Mesendoderm (in vitro differentiated cells): ENCODE measurements around the gene PHOSPHO2.

Source experiments
- DNase-seq: peaks from one replicate; pipeline ENCODE4 v3.0.0; 2013
- H2AK5ac ChIP-seq: 2 replicates; pipeline ENCODE4 v1.6.1; 2013; ENCODE audit warnings: low read length, inconsistent platforms
- H2BK120ac ChIP-seq: 2 replicates; pipeline ENCODE4 v1.6.1; 2013; ENCODE audit warnings: low read depth, mild to moderate bottlenecking, low read length, moderate library complexity, mixed read lengths
- H2BK15ac ChIP-seq: replicated peaks from 2 replicates; pipeline ENCODE4 v1.6.1; 2013; ENCODE audit warnings: low read depth, mild to moderate bottlenecking, moderate library complexity
- H2BK5ac ChIP-seq: 2 replicates; pipeline ENCODE4 v1.6.1; 2013; ENCODE audit warnings: low read length, inconsistent platforms
- H3K18ac ChIP-seq: 2 replicates; pipeline ENCODE4 v1.6.1; 2013; ENCODE audit warnings: mild to moderate bottlenecking, low read length, mixed read lengths
- H3K23ac ChIP-seq: one replicate; pipeline ENCODE4 v1.6.1; 2013; ENCODE audit warnings: low read length
- H3K27ac ChIP-seq: 2 replicates; pipeline ENCODE4 v1.5.1; 2013; ENCODE audit warnings: low read depth, mild to moderate bottlenecking, inconsistent platforms, low read length, moderate library complexity
- H3K27me3 ChIP-seq: 2 replicates; pipeline ENCODE4 v1.6.1; 2013; ENCODE audit warnings: low read length, control low read depth, mild to moderate bottlenecking, inconsistent platforms; ENCODE audit not compliant: insufficient read depth, poor library complexity
- H3K36me3 ChIP-seq: 2 replicates; pipeline ENCODE4 v1.6.1; 2013; ENCODE audit warnings: low read length, inconsistent platforms; ENCODE audit not compliant: control insufficient read depth, insufficient read depth
- H3K4ac ChIP-seq: one replicate; pipeline ENCODE4 v1.6.1; 2013; ENCODE audit warnings: low read depth, mild to moderate bottlenecking, low read length, moderate library complexity
- H3K4me1 ChIP-seq: 2 replicates; pipeline ENCODE4 v1.6.1; 2013; ENCODE audit warnings: low read depth, low read length, inconsistent platforms; ENCODE audit not compliant: control insufficient read depth
- H3K4me2 ChIP-seq: 2 replicates; pipeline ENCODE4 v1.6.1; 2013; ENCODE audit warnings: low read length
- H3K4me3 ChIP-seq: 2 replicates; pipeline ENCODE4 v1.5.1; 2013; ENCODE audit warnings: mild to moderate bottlenecking, low read length
- H3K56ac ChIP-seq: one replicate; pipeline ENCODE4 v1.6.1; 2013; ENCODE audit warnings: low read length
- H3K79me1 ChIP-seq: 2 replicates; pipeline ENCODE4 v1.6.1; 2013; ENCODE audit warnings: low read length, inconsistent platforms
- H3K79me2 ChIP-seq: 2 replicates; pipeline ENCODE4 v1.6.1; 2013; ENCODE audit warnings: mild to moderate bottlenecking, low read length; ENCODE audit not compliant: control insufficient read depth, insufficient read depth
- H3K9ac ChIP-seq: 2 replicates; pipeline ENCODE4 v1.6.1; 2013; ENCODE audit warnings: low read length, inconsistent platforms
- H4K5ac ChIP-seq: one replicate; pipeline ENCODE4 v1.6.1; 2013; ENCODE audit warnings: low read length
- H4K8ac ChIP-seq: one replicate; pipeline ENCODE4 v1.6.1; 2013; ENCODE audit warnings: low read depth, mild to moderate bottlenecking, control low read depth, low read length, moderate library complexity
- WGBS: extraction: QIAGEN DNeasy Blood & Tissue Kit; methylation state at CpG from one replicate; pipeline ENCODE4 v1.1.7; 2013; ENCODE audit warnings: low lambda C conversion rate, missing lambda C conversion rate; ENCODE audit not compliant: insufficient coverage; ENCODE audit errors: extremely low coverage; 5-methylcytosine and 5-hydroxymethylcytosine counted together

The PHOSPHO2 gene

GRCh38 chr2:169664978-169665930 is 29.0 kb upstream of the PHOSPHO2 start:
- no peak overlapping the region for H3K27ac ChIP-seq

GRCh38 chr2:169667583-169667982 is 26.7 kb upstream of the PHOSPHO2 start:
- Histone ChIP-seq H3K18ac (no peak overlapping the region), H4K8ac (no peak overlapping the region), H2BK15ac (no peak overlapping the region), H3K4me1 (no peaks in the 10 kb centered on the region), H3K36me3 (no peaks in the 10 kb centered on the region), H3K4ac (no peak overlapping the region), H2BK5ac (no peak overlapping the region), H3K4me3 (no peak overlapping the region), H2BK120ac (no peak overlapping the region), H3K27me3 (no peaks in the 10 kb centered on the region), H4K5ac (no peak overlapping the region), H3K9ac (no peak overlapping the region), H3K56ac (no peak overlapping the region), H3K4me2 (no peak overlapping the region), H2AK5ac (no peak overlapping the region), H3K27ac (no peak overlapping the region), H3K23ac (no peak overlapping the region), H3K79me2 (no peaks in the 10 kb centered on the region), H3K79me1 (no peaks in the 10 kb centered on the region)
- no CpG with 5 or more reads among the region's 2 CpGs for WGBS
- no peak for DNase-seq

More at GRCh38 chr2:169664978-169665930, 29.0 kb upstream of the PHOSPHO2 start:
- Histone ChIP-seq H3K4me3 (no peak overlapping the region), H3K56ac (no peak overlapping the region), H3K18ac (no peak overlapping the region), H4K5ac (no peak overlapping the region), H3K4ac (no peak overlapping the region), H2AK5ac (no peak overlapping the region), H2BK15ac (no peak overlapping the region), H3K23ac (no peak overlapping the region), H3K36me3 (no peaks in the 10 kb centered on the region), H3K9ac (no peak overlapping the region), H3K4me2 (no peak overlapping the region), H3K79me2 (no peaks in the 10 kb centered on the region), H2BK120ac (no peak overlapping the region), H3K79me1 (no peaks in the 10 kb centered on the region), H4K8ac (no peak overlapping the region), H3K4me1 (no peaks in the 10 kb centered on the region), H2BK5ac (no peak overlapping the region), H3K27me3 (no peaks in the 10 kb centered on the region)
- no CpG with 5 or more reads among the region's 1 CpG for WGBS
- no peak for DNase-seq

- Histone ChIP-seq H3K4ac (no peak overlapping the region), H4K8ac (no peak overlapping the region), H3K9ac (no peak overlapping the region), H3K27me3 (no peaks in the 10 kb centered on the region), H3K56ac (no peak overlapping the region), H2BK5ac (no peak overlapping the region), H3K4me2 (no peak overlapping the region), H3K79me2 (no peaks in the 10 kb centered on the region), H3K18ac (no peak overlapping the region), H3K79me1 (no peaks in the 10 kb centered on the region), H3K36me3 (no peaks in the 10 kb centered on the region), H3K23ac (no peak overlapping the region), H4K5ac (no peak overlapping the region), H2BK15ac (no peak overlapping the region), H3K4me1 (no peaks in the 10 kb centered on the region), H2BK120ac (no peak overlapping the region), H3K27ac (no peak overlapping the region), H3K4me3 (no peak overlapping the region), H2AK5ac (no peak overlapping the region)
- no peak for DNase-seq
- no CpG with 5 or more reads among the region's 2 CpGs for WGBS
Measured at GRCh38 chr2:169670215-169670651, 24.0 kb upstream of the PHOSPHO2 start.

GRCh38 chr2:169670937-169671336 is 23.3 kb upstream of the PHOSPHO2 start:
- no peak overlapping the region for H3K4ac ChIP-seq
- H3K79me1 ChIP-seq, result no peaks in the 10 kb centered on the region
- H4K8ac ChIP-seq, result no peak overlapping the region
- H2BK15ac ChIP-seq, result no peak overlapping the region
- no peak overlapping the region for H4K5ac ChIP-seq
- DNase-seq, result no peak
- H3K4me2 ChIP-seq, result no peak overlapping the region
- no peak overlapping the region for H3K56ac ChIP-seq
- H2AK5ac ChIP-seq, result no peak overlapping the region
- no peaks in the 10 kb centered on the region for H3K4me1 ChIP-seq
- H3K9ac ChIP-seq, result no peak overlapping the region
- no peak overlapping the region for H2BK120ac ChIP-seq
- H3K4me3 ChIP-seq, result no peak overlapping the region
- H3K27me3 ChIP-seq, result no peaks in the 10 kb centered on the region
- no peaks in the 10 kb centered on the region for H3K79me2 ChIP-seq
- no peak overlapping the region for H3K27ac ChIP-seq
- no peak overlapping the region for H2BK5ac ChIP-seq
- no peak overlapping the region for H3K18ac ChIP-seq
- H3K36me3 ChIP-seq, result no peaks in the 10 kb centered on the region
- H3K23ac ChIP-seq, result no peak overlapping the region
- WGBS, result no CpG with 5 or more reads among the region's 4 CpGs

GRCh38 chr2:169672406-169672805 is 21.9 kb upstream of the PHOSPHO2 start:
- no peak overlapping the region for H2BK120ac ChIP-seq
- no peak overlapping the region for H3K4me2 ChIP-seq
- no peak overlapping the region for H3K27ac ChIP-seq
- no CpG with 5 or more reads among the region's 6 CpGs for WGBS
- no peak overlapping the region for H4K8ac ChIP-seq
- no peak overlapping the region for H3K23ac ChIP-seq
- no peak overlapping the region for H3K4ac ChIP-seq
- H2BK15ac ChIP-seq, result no peak overlapping the region
- H3K9ac ChIP-seq, result no peak overlapping the region
- no peak overlapping the region for H4K5ac ChIP-seq
- no peak overlapping the region for H3K4me3 ChIP-seq
- H3K4me1 ChIP-seq, result no peaks in the 10 kb centered on the region
- no peak overlapping the region for H2BK5ac ChIP-seq
- no peaks in the 10 kb centered on the region for H3K79me2 ChIP-seq
- no peaks in the 10 kb centered on the region for H3K79me1 ChIP-seq
- no peaks in the 10 kb centered on the region for H3K27me3 ChIP-seq
- no peak overlapping the region for H3K18ac ChIP-seq
- H3K36me3 ChIP-seq, result no peaks in the 10 kb centered on the region
- no peak for DNase-seq
- H3K56ac ChIP-seq, result no peak overlapping the region
- no peak overlapping the region for H2AK5ac ChIP-seq
